ENCODE results near the gene SIRPA.

SIRPA gene

GRCh38 chr20:1894951-1895673 is at the start of gene SIRPA:
Gene SIRPA, plus strand, starts transcription at chr20:1895407. Its CDS starts 41 bp downstream, at chr20:1895448.
- peak in 2 of 3 experiments; percentile 85 to 86 for DNase-seq

GRCh38 chr20:1845701-1846100 is 49.5 kb upstream of the SIRPA start:
- DNase-seq, result no peak

- no peak for DNase-seq
These were observed 48.9 kb upstream of the SIRPA start for GRCh38 chr20:1846341-1846740.

GRCh38 chr20:1846876-1847275 is 48.3 kb upstream of the SIRPA start:
- DNase-seq, result no peak

GRCh38 chr20:1847780-1848179 is 47.4 kb upstream of the SIRPA start:
- no peak for DNase-seq

- DNase-seq, result no peak
These were observed 46.8 kb upstream of the SIRPA start for GRCh38 chr20:1848373-1848772.

- DNase-seq, result no peak
These were observed 43.8 kb upstream of the SIRPA start for GRCh38 chr20:1851396-1851795.

- no peak for DNase-seq
These were observed 41.7 kb upstream of the SIRPA start for GRCh38 chr20:1853473-1853872.

GRCh38 chr20:1854246-1854645 is 41.0 kb upstream of the SIRPA start:
- DNase-seq, result peak in 2 of 3 experiments; percentile 86 to 98

GRCh38 chr20:1855109-1855508 is 40.1 kb upstream of the SIRPA start:
- DNase-seq, result peak in 2 of 3 experiments; percentile 71 to 87

GRCh38 chr20:1855690-1856089 is 39.5 kb upstream of the SIRPA start:
- no peak for DNase-seq

- no peak for DNase-seq
These were observed 38.8 kb upstream of the SIRPA start for GRCh38 chr20:1856424-1856823.

- no peak for DNase-seq
These were observed 37.7 kb upstream of the SIRPA start for GRCh38 chr20:1857466-1857865.

GRCh38 chr20:1858871-1859270 is 36.3 kb upstream of the SIRPA start:
- DNase-seq, result no peak

- DNase-seq, result no peak
These were observed 34.8 kb upstream of the SIRPA start for GRCh38 chr20:1860446-1860845.

GRCh38 chr20:1861347-1861976 is 33.7 kb upstream of the SIRPA start:
- DNase-seq, result no peak

- peak in 1 of 3 experiments; percentile 50 for DNase-seq
These were observed 33.1 kb upstream of the SIRPA start for GRCh38 chr20:1861996-1862662.

GRCh38 chr20:1862663-1863053 is 32.5 kb upstream of the SIRPA start:
- no peak for DNase-seq

- DNase-seq, result no peak
These were observed 31.9 kb upstream of the SIRPA start for GRCh38 chr20:1863296-1863695.

GRCh38 chr20:1866834-1867233 is 28.4 kb upstream of the SIRPA start:
- DNase-seq, result peak in 2 of 3 experiments; percentile 49 to 83

GRCh38 chr20:1867495-1868260 is 27.5 kb upstream of the SIRPA start:
- peak in 2 of 3 experiments; percentile 40 to 54 for DNase-seq

GRCh38 chr20:1868856-1869255 is 26.4 kb upstream of the SIRPA start:
- DNase-seq, result no peak

GRCh38 chr20:1870323-1870722 is 24.9 kb upstream of the SIRPA start:
- no peak for DNase-seq

All from NCI-H1417 (cell line).